HL-60 (cell line): ENCODE measurements around the gene ENG. TPM values are rescaled to one million over a fixed set of nuclear protein-coding genes. Genes with fewer than 3 reads are reported as not detected.

ENCODE experiments used
- microRNA-seq: library from miRNA; unstranded; fragments of <30 nt; microRNA quantifications from one replicate; pipeline ENCODE4, GENCODE V29; 2018

The ENG gene

Small RNA genes lying within 50 kb of the gene (microRNA-seq; reads per million reads assigned to microRNA genes)
- gene MIR2861 = not detected
- gene MIR3960 = not detected
- 1.5 reads per million for gene MIR4672
